Right ventricle myocardium inferior (tissue), 1 donor: ENCODE measurements around the gene ATN1. TPM values are rescaled to one million over a fixed set of nuclear protein-coding genes. Genes with fewer than 3 reads are reported as not detected.

Experiments used
- ATAC-seq: fragments of 200-7000 bp; cut with Tn5 transposase; one replicate; pipeline ENCODE4 v1.9.1; 2020; ENCODE audit warnings: mild to moderate bottlenecking, moderate library complexity
- DNase-seq: peaks from one replicate; pipeline ENCODE4 v3.0.0; 2021; ENCODE audit errors: missing footprints
- intact Hi-C: fragments of 100-400 bp; cut with DNase I; formaldehyde crosslinking; loops from one replicate; pipeline ENCODE4 v1.11.0; 2022
- total RNA-seq: library from RNA; stranded (reverse); fragmentation: NEBNext Ultra II Directional; extraction: Animal tissue kit (Norgen Biotek cat#: 25700); gene quantifications from one replicate; pipeline ENCODE4 v1.2.1, GENCODE V29; 2021
- donor health status: DM: no; HTN: yes; CAD: no; lungs with severe emphysema.

Gene ATN1
- total RNA-seq, 1 donor from 2014 or later, result 78.9 TPM

GRCh38 chr12:6952121-6952862 is 24.5 kb downstream of the ATN1 start:
- no peak for ATAC-seq
- DNase-seq, result peak; percentile 65
- intact Hi-C loops, result no loop called here

- DNase-seq, result peak; percentile 31
- intact Hi-C loops, result no loop called here
- ATAC-seq, result no peak
These were observed 25.2 kb downstream of the ATN1 start for GRCh38 chr12:6952863-6953441.

- DNase-seq, result peak; percentile 84
- ATAC-seq, result peak; percentile 58
- intact Hi-C loops, result no loop called here
These were observed 25.9 kb downstream of the ATN1 start for GRCh38 chr12:6953442-6954315.

GRCh38 chr12:6954316-6955107 is 26.8 kb downstream of the ATN1 start:
- ATAC-seq (no peak), DNase-seq (peak; percentile 37)
- intact Hi-C loops, result no loop called here

GRCh38 chr12:6955108-6956020 is 27.6 kb downstream of the ATN1 start:
- ATAC-seq (no peak), DNase-seq (peak; percentile 34)
- intact Hi-C loops, result no loop called here

GRCh38 chr12:6956021-6956727 is 28.4 kb downstream of the ATN1 start:
- intact Hi-C loops, result no loop called here
- ATAC-seq (no peak), DNase-seq (peak; percentile 42)

GRCh38 chr12:6957151-6957701 is 29.5 kb downstream of the ATN1 start:
- intact Hi-C loops, result no loop called here
- peak; percentile 63 for DNase-seq
- no peak for ATAC-seq

- DNase-seq (peak; percentile 60), ATAC-seq (no peak)
- intact Hi-C loops, result no loop called here
These were observed 30.2 kb downstream of the ATN1 start for GRCh38 chr12:6957741-6958608.

- intact Hi-C loops, result no loop called here
- ATAC-seq, result no peak
- DNase-seq, result no peak
These were observed 30.9 kb downstream of the ATN1 start for GRCh38 chr12:6958609-6959057.

- ATAC-seq (peak; percentile 18), DNase-seq (peak; percentile 73)
- intact Hi-C loops, result no loop called here
These were observed 31.5 kb downstream of the ATN1 start for GRCh38 chr12:6959058-6959804.

- ATAC-seq, result no peak
- intact Hi-C loops, result no loop called here
- peak; percentile 54 for DNase-seq
These were observed 32.2 kb downstream of the ATN1 start for GRCh38 chr12:6959805-6960592.

GRCh38 chr12:6960593-6961277 is 33.0 kb downstream of the ATN1 start:
- ATAC-seq (no peak), DNase-seq (peak; percentile 39)
- intact Hi-C loops, result no loop called here

GRCh38 chr12:6961278-6961694 is 33.5 kb downstream of the ATN1 start:
- DNase-seq, result peak; percentile 81
- ATAC-seq, result peak; percentile 21
- intact Hi-C loops, result no loop called here

- intact Hi-C loops, result no loop called here
- peak; percentile 78 for DNase-seq
- ATAC-seq, result peak; percentile 45
These were observed 34.0 kb downstream of the ATN1 start for GRCh38 chr12:6961695-6962284.
